Pancreas (tissue), 10 donors: Measurements from ENCODE around the gene RBM20. TPM values are rescaled to one million over a fixed set of nuclear protein-coding genes. Genes with fewer than 3 reads are reported as not detected.
"Not testable (repeated sequence)": the region's sequence is repeated elsewhere in the genome, so short reads cannot be mapped to it uniquely, and the experiment has no call there.

Source experiments
- ATAC-seq, 4 donors: fragments of 200-7000 bp; cut with Tn5 transposase; one replicate each; pipeline versions ENCODE4 v1.8.0 to v1.9.1; 2020; ENCODE audit warnings: mild to moderate bottlenecking in 4 of 4, moderate library complexity in 4 of 4
- DNase-seq, 6 donors: peaks; one replicate each; pipeline ENCODE4 v3.0.0-alpha.2; 2020
- FAIRE-seq: peaks from 2 replicates; lab custom pipeline; 2012; peaks lifted over from hg19 to GRCh38; lab: Jason Lieb, UNC
- H3K27ac ChIP-seq, 4 donors: fragments of 200-600 bp; sonication (generic); 1 replicate in 3 of 4; 2 replicates in 1 of 4; pipeline versions ENCODE4 v1.5.0 to v1.8.0; 2020
- H3K27me3 ChIP-seq, 4 donors: fragments of 200-600 bp; one replicate each; pipeline ENCODE4 v1.8.0; 2021
- H3K36me3 ChIP-seq, 3 donors: fragments of 200-600 bp; sonication (generic) in 1 of 3; one replicate each; pipeline versions ENCODE4 v1.5.0 to v1.8.0; 2020 to 2021
- H3K4me1 ChIP-seq, 3 donors: fragments of 200-600 bp; one replicate each; pipeline ENCODE4 v1.8.0; 2021
- H3K4me3 ChIP-seq, 4 donors: fragments of 200-600 bp; sonication (generic) in 2 of 4; one replicate each; pipeline versions ENCODE4 v1.5.0 to v1.8.0; 2020 to 2021
- H3K9me3 ChIP-seq, 4 donors: fragments of 200-600 bp; one replicate each; pipeline ENCODE4 v1.8.0; 2021
- WGBS, 2 donors: extraction: QIAGEN DNeasy Blood & Tissue Kit; methylation state at CpG; one replicate each; pipeline ENCODE4 v1.1.7; 2013; 5-methylcytosine and 5-hydroxymethylcytosine counted together
- intact Hi-C, 3 donors: fragments of 100-400 bp; cut with DNase I; formaldehyde crosslinking; loops; one replicate each; pipeline versions ENCODE4 v1.11.1 to v1.14.2; 2022
- polyA plus RNA-seq, 2 donors: library from polyadenylated mRNA; stranded (reverse); fragments of 200-250 nt; gene quantifications; one replicate each; pipeline ENCODE4 v1.2.3, GENCODE V29; 2013
- total RNA-seq, 6 donors: library from RNA; stranded (reverse); fragmentation: NEBNext Ultra II Directional in 4 of 6; extraction: Animal tissue kit (Norgen Biotek cat#: 25700) in 4 of 6; gene quantifications; one replicate each; pipeline versions ENCODE4 v1.2.1 to v1.2.4, GENCODE V29; 2021 to 2023
- TF ChIP-seq, protein P1 (sequence below), 4 donors: fragments of 200-600 bp; sonication (generic) in 3 of 4; IDR thresholded peaks; one replicate each; pipeline versions ENCODE4 v1.5.0 to v1.8.0; 2021; ENCODE audit warnings: antibody characterized with exemption in 4 of 4
- donor health status: healthy with polysubstance abuse.
- donor health status: DM: no; HTN: no; CAD: no; lungs with moderate emphysema.
- donor health status: DM: no; HTN: no; CAD: no.
- donor health status: control.
- donor health status: control.
- donor health status: Bipolar disorder and iron deficiency.
- donor health status: DM: yes; HTN: yes; CAD: no.
- donor health status: DM: no; HTN: no; CAD: no.
- donor health status: DM: no; HTN: no; CAD: no.
- donor health status: DM: yes; HTN: yes; CAD: no.

RBM20 gene
- total and polyA plus RNA-seq, 8 donors: 0.79 to 23.6 (median 3.7) TPM

GRCh38 chr10:110620398-110620719 is 23.8 kb upstream of the RBM20 start:
- TF ChIP-seq, protein P1, sequence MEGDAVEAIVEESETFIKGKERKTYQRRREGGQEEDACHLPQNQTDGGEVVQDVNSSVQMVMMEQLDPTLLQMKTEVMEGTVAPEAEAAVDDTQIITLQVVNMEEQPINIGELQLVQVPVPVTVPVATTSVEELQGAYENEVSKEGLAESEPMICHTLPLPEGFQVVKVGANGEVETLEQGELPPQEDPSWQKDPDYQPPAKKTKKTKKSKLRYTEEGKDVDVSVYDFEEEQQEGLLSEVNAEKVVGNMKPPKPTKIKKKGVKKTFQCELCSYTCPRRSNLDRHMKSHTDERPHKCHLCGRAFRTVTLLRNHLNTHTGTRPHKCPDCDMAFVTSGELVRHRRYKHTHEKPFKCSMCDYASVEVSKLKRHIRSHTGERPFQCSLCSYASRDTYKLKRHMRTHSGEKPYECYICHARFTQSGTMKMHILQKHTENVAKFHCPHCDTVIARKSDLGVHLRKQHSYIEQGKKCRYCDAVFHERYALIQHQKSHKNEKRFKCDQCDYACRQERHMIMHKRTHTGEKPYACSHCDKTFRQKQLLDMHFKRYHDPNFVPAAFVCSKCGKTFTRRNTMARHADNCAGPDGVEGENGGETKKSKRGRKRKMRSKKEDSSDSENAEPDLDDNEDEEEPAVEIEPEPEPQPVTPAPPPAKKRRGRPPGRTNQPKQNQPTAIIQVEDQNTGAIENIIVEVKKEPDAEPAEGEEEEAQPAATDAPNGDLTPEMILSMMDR (IDR thresholded peaks at IDR 0.05): no peak
- H3K36me3 ChIP-seq: no peaks in the 10 kb centered on the region
- FAIRE-seq (no peak), ATAC-seq (no peak), DNase-seq (no peak)
- no peaks in the 10 kb centered on the region for H3K9me3 ChIP-seq
- intact Hi-C loops: no loop called here
- H3K4me1 ChIP-seq: no peaks in the 10 kb centered on the region
- H3K27me3 ChIP-seq: no peaks in the 10 kb centered on the region
- H3K27ac ChIP-seq: no peak overlapping the region
- H3K4me3 ChIP-seq: no peak overlapping the region
- WGBS, 2 donors: 98% methylated on average over 2 of the region's 2 CpGs

GRCh38 chr10:110623316-110623715 is 20.8 kb upstream of the RBM20 start:
- H3K4me3 ChIP-seq, H3K27ac ChIP-seq, H3K36me3 ChIP-seq, DNase-seq, H3K4me1 ChIP-seq, ATAC-seq, FAIRE-seq, H3K27me3 ChIP-seq, intact Hi-C loops, H3K9me3 ChIP-seq: not testable (repeated sequence)
- 73 to 88% methylated on average over 4 of the region's 4 CpGs for WGBS, 2 donors

DNA sequence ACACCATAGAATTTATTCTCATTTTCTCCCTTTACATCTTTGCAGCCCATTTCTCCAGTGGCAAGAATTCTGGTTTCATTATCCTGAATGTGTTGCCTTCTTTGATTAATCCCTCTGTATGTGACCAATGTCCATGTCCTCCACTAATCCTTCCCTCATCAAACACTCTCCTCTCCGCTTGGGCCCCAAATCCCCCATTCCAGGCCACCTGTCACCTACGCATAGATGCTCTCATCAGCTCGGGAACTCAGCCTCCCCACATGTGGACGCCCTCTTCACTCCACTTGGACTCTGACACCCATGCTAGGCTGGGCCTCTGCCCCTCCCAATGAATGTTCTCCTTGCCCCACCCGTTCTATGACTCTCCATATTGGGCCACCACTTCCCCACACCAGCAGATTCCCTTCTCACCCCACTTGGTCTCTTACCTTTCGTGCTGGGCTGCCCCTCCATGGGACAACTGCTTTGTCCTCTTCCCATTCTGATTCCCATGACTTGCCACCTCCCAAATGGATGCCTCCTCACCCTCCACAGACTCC is 18.7 kb upstream of the RBM20 start:
- TF ChIP-seq, protein P1 (IDR thresholded peaks at IDR 0.05): no peak
- Histone ChIP-seq H3K36me3 (no peaks in the 10 kb centered on the region), H3K27me3 (no peaks in the 10 kb centered on the region), H3K9me3 (no peaks in the 10 kb centered on the region), H3K4me3 (no peak overlapping the region), H3K27ac (no peak overlapping the region), H3K4me1 (peaks cover 0 to 5% (median 0%) of the 10 kb centered on the region in 3 donors)
- FAIRE-seq (no peak), DNase-seq (no peak), ATAC-seq (no peak)
- WGBS, 2 donors: 85 to 87% methylated on average over 6 of the region's 6 CpGs
- intact Hi-C loops: no loop called here

GRCh38 chr10:110625951-110626855 is 17.9 kb upstream of the RBM20 start:
- DNase-seq (no peak), ATAC-seq (no peak), FAIRE-seq (no peak)
- no peak overlapping the region for H3K27ac ChIP-seq
- no peaks in the 10 kb centered on the region for H3K27me3 ChIP-seq
- WGBS, 2 donors: 89 to 91% methylated on average over 5 of the region's 5 CpGs
- H3K4me1 ChIP-seq: peaks cover 0 to 5% (median 0%) of the 10 kb centered on the region in 3 donors
- no peaks in the 10 kb centered on the region for H3K36me3 ChIP-seq
- intact Hi-C loops: no loop called here
- TF ChIP-seq, protein P1 (IDR thresholded peaks at IDR 0.05): no peak
- H3K4me3 ChIP-seq: no peak overlapping the region
- no peaks in the 10 kb centered on the region for H3K9me3 ChIP-seq

DNA sequence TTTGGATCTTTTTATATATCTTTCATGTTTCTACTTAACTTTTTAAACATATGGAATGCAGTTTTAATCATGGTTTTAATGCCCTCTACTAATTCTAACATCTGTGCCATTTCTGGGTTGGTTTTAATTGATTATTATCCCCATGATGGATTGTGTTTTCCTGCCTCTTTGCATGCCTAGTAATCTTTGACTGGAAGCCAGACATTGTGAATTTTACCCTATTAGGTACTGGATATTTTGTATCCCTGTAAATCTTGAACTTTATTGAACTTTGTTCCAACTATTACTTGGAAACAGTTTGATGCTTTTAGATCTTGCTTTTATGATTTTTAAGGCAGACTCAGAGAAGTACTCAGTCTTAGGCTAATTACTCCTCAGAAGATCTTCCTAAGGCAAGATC is 16.0 kb upstream of the RBM20 start:
- ATAC-seq: no peak
- Histone ChIP-seq H3K27me3 (no peaks in the 10 kb centered on the region), H3K4me1 (peaks cover 0 to 5% (median 0%) of the 10 kb centered on the region in 3 donors), H3K9me3 (no peaks in the 10 kb centered on the region), H3K27ac (no peak overlapping the region), H3K36me3 (no peaks in the 10 kb centered on the region), H3K4me3 (no peak overlapping the region)
- intact Hi-C loops: no loop called here
- no peak for FAIRE-seq
- TF ChIP-seq, protein P1 (IDR thresholded peaks at IDR 0.05): no peak
- no peak for DNase-seq
